Stimulated activated CD8-positive, alpha-beta memory T cell treated with anti-CD3 and anti-CD28 coated beads, Interleukin-4, amount 100 ng/mL, for 48 hours (primary cell): Measurements from ENCODE around the gene ADGRD1.
A peak's percentile ranks its signal among the peaks of the same experiment; 100 is the strongest.

Experiments
- DNase-seq: peaks from one replicate; pipeline ENCODE4 v3.0.0-alpha.2; 2020

Gene ADGRD1

GRCh38 chr12:131076296-131076695, 122.6 kb downstream of the ADGRD1 start:
- no peak for DNase-seq

GRCh38 chr12:131076791-131077747, 123.4 kb downstream of the ADGRD1 start:
- no peak for DNase-seq

GRCh38 chr12:131077931-131078391, 124.3 kb downstream of the ADGRD1 start:
- DNase-seq, result no peak

- peak; percentile 10 for DNase-seq
These were observed 128.8 kb downstream of the ADGRD1 start for GRCh38 chr12:131082290-131083194.

GRCh38 chr12:131084341-131085011, 130.8 kb downstream of the ADGRD1 start:
- DNase-seq, result peak; percentile 5

GRCh38 chr12:131085125-131085815, 131.6 kb downstream of the ADGRD1 start:
- peak; percentile 12 for DNase-seq

GRCh38 chr12:131085816-131086591, 132.3 kb downstream of the ADGRD1 start:
- peak; percentile 16 for DNase-seq

GRCh38 chr12:131087302-131087818, 133.7 kb downstream of the ADGRD1 start:
- peak; percentile 6 for DNase-seq

GRCh38 chr12:131087991-131088700, 134.4 kb downstream of the ADGRD1 start:
- DNase-seq, result peak; percentile 10

GRCh38 chr12:131088701-131089530, 135.2 kb downstream of the ADGRD1 start:
- peak; percentile 17 for DNase-seq

- no peak for DNase-seq
These were observed 136.0 kb downstream of the ADGRD1 start for GRCh38 chr12:131089531-131090273.

- DNase-seq, result no peak
These were observed 136.8 kb downstream of the ADGRD1 start for GRCh38 chr12:131090274-131091210.

- peak; percentile 65 for DNase-seq
These were observed 137.8 kb downstream of the ADGRD1 start for GRCh38 chr12:131091413-131091975.

- DNase-seq, result peak; percentile 22
These were observed 138.4 kb downstream of the ADGRD1 start for GRCh38 chr12:131091976-131092691.

GRCh38 chr12:131092901-131093603, 139.3 kb downstream of the ADGRD1 start:
- peak; percentile 53 for DNase-seq

GRCh38 chr12:131093604-131093955, 139.9 kb downstream of the ADGRD1 start:
- DNase-seq, result no peak
